Esophagus squamous epithelium (tissue), 4 donors: ENCODE measurements around the gene SETD1A.

Experiments
- CTCF ChIP-seq, 6 experiments: fragments of 450-650 bp in 4 of 6; fragments of 200-600 bp in 2 of 6; sonication (generic) in 2 of 6; IDR thresholded peaks; one replicate each; pipeline ENCODE4 v1.5.1; 2016 to 2019; ENCODE audit warnings: antibody characterized with exemption in 6 of 6, mild to moderate bottlenecking in 4 of 6, moderate library complexity in 4 of 6
- POLR2A ChIP-seq, 4 donors: fragments of 450-650 bp; IDR thresholded peaks; one replicate each; pipeline ENCODE4 v1.6.1; 2017; ENCODE audit warnings: antibody characterized with exemption in 4 of 4, mild to moderate bottlenecking in 4 of 4, moderate library complexity in 3 of 4

GRCh38 chr16:30948667-30949649, 8.6 kb upstream of the SETD1A start, which contains the start of gene ORAI3:
- TF ChIP-seq CTCF (IDR thresholded peaks at IDR 0.05) (no peak), POLR2A (IDR thresholded peaks at IDR 0.05) (peak in 2 of 4 donors; percentile 47 to 82)
